Activated gamma-delta T cell treated with anti-CD3 and anti-CD28 coated beads, Interleukin-2, amount 50 U/mL, for 16 hours (primary cell): ENCODE results near the gene NALCN.

ENCODE experiments used
- DNase-seq: peaks from one replicate; pipeline ENCODE4 v3.0.0-alpha.2; 2020; ENCODE audit warnings: low read depth

The NALCN gene

DNA sequence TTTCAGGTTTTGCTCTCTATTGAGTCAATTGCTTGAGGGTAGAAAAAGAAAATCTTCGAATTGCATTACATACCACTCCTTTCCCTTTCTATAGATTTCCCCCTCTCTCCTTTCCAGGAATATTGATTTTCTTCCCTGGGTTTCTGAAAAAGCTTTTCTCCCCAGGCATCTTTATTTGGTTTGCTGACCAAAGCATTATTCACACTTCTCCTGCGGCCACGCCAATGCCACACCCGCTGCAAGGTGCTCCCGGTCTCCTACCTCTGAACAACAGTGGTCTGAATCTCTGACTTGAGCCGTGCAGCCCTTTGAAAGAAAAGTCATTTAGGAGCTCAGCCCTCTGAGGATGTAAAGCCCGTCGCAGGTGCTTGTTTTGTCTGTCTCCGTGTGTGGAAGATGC lies 390.8 kb downstream of the NALCN start:
- DNase-seq: no peak

DNA sequence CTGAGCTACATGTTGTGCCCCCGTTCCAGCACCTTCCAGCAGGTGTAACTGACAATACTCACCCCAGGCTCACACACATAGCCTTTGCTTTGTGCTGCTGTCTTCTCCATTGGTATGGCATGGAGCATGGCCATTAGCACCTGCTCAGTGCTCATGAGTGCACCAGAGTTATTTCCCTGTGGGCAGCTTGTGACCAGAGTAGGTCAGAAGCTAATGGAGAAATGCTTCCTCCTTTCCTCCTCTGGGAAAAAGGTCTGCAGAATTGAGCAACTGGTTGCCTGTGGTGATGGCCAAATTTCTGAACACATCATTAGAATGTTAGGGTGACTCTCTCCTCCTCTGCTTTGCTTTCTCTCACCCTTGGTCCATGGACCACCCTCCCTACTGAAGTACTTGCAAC lies 397.2 kb downstream of the NALCN start:
- no peak for DNase-seq

DNA sequence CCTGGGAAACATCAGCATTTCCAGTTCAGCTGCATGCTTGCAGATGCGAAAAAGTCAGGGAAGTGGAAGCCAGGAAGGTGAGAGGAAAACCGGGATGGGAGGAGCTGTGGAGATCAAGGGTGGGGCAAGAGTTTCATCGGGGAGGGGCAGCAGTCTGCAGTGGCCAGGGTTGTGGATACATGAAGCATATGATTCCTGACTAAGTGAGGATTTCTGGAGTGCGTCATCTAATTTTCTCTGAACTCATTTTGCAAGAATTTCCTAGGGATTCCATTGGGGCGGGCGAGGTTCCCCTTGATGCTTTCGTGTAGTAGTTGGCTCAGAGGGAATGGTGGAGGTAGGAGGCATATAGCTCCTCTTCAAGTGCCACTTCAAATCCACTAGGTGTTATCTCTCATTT lies 397.6 kb downstream of the NALCN start:
- DNase-seq: no peak

DNA sequence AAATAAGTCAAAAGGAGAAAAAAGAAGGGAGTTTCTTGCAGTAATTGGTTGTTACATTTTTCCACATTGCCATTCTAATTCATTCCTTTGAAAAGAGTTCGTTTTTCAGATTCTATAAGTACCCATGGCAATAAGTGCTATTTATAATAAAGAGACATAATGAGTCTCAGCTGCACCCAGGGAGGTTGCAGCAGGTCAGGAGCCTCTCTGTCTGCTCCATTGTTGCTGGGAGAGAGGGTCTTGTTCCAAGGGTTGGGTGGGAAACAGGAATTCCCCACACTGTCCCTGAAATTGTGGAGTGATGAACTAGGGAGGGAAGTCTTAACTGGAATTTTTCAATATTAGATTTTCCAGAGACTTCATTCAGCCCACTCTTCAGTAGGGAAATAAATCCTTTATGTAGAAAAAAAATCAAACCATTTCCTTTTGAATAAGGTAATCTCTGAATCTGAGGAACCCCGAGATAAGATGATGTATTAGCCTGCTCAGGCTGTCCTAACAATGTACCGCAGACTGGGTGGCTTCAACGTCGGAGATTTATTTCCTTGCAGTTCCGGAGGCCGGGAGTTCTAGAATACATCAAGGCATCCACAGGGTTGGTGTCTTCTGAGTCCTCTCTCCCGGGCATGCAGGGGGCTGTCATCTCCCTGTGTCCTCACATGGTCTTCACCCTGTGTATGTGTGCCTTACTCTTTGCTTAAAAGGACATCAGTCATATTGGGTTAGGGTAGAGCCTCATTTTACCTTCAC lies 399.0 kb downstream of the NALCN start:
- no peak for DNase-seq

DNA sequence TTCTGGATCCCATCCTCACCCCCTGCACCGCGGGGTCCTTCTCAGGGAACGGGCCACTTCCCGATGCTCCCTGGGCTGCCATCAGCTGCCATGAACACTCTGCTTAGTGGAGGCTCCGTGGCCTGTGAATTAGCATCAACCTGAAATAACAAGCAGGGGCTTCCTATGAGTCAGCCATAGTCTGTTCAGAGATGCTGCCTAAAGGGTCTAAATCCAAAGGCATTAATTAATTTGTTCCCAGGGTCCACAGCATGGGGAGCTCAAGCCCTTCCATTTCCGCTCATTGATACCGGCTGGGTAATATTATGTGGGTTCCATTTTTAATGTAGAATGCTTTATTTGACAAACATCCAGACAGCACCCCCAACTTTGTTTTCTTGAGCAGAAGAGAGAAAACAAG lies 399.8 kb downstream of the NALCN start:
- no peak for DNase-seq

DNA sequence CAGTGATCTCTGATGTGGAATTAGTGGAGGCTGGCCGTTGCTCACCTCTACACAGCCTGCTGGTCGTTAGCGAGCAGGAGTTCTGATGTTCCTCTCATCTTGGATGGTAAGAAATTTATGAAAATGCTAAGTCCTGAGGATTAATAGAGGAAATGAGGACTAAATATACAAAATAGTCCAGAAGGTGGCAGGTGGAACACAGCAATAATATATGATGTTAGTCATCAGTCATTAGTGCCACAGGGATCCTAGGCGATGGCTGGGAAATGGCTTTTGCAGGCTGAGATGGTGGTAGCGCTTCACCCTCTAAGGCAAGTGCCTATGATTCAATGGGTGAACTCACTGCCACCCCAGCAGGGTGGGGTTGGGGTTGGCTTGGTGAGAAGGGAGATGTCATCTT lies 403.1 kb downstream of the NALCN start:
- no peak for DNase-seq

DNA sequence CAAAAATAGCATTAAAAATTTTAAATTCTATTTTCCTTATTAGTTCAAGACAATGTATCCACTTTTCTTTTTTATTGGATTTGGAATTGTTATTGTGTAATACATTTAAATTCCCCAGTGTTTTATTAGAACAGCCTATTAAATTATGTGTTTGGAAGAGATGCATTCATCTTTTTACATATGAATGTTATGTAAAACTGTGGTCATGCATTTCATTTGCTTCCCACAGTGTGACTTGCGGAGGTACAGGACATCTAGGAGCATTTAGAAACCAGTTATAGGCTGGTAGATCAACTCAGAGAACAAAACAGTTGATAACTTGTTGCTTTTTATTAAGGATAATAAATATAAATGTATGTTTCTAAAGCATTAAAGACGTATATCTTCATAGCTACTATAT lies 406.2 kb downstream of the NALCN start:
- DNase-seq: no peak

DNA sequence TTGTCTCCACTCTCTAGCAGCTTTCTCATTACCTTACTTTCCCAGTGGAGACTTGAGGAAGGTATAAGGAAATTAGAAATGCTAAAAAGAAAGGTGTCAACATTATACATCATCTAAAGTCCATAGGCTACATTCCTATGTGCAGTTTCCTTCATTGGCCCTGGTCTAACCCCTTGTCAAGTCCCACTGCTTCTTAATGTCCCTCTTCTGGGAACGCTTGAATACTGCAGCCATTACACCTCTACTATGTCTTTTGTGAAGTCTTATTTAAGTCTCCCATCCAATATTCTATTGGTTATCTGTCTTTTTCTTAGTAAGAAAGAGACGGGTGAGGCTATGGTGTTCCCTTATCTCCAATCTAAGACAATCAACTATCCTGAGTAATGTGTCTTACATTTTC lies 409.1 kb downstream of the NALCN start:
- DNase-seq: no peak
